ENCODE measurements around the gene ATP10B.
"Not testable (repeated sequence)": the region's sequence is repeated elsewhere in the genome, so short reads cannot be mapped to it uniquely, and the experiment has no call there.

ATP10B gene, protein sequence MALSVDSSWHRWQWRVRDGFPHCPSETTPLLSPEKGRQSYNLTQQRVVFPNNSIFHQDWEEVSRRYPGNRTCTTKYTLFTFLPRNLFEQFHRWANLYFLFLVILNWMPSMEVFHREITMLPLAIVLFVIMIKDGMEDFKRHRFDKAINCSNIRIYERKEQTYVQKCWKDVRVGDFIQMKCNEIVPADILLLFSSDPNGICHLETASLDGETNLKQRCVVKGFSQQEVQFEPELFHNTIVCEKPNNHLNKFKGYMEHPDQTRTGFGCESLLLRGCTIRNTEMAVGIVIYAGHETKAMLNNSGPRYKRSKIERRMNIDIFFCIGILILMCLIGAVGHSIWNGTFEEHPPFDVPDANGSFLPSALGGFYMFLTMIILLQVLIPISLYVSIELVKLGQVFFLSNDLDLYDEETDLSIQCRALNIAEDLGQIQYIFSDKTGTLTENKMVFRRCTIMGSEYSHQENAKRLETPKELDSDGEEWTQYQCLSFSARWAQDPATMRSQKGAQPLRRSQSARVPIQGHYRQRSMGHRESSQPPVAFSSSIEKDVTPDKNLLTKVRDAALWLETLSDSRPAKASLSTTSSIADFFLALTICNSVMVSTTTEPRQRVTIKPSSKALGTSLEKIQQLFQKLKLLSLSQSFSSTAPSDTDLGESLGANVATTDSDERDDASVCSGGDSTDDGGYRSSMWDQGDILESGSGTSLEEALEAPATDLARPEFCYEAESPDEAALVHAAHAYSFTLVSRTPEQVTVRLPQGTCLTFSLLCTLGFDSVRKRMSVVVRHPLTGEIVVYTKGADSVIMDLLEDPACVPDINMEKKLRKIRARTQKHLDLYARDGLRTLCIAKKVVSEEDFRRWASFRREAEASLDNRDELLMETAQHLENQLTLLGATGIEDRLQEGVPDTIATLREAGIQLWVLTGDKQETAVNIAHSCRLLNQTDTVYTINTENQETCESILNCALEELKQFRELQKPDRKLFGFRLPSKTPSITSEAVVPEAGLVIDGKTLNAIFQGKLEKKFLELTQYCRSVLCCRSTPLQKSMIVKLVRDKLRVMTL (N-terminal part only)

DNA sequence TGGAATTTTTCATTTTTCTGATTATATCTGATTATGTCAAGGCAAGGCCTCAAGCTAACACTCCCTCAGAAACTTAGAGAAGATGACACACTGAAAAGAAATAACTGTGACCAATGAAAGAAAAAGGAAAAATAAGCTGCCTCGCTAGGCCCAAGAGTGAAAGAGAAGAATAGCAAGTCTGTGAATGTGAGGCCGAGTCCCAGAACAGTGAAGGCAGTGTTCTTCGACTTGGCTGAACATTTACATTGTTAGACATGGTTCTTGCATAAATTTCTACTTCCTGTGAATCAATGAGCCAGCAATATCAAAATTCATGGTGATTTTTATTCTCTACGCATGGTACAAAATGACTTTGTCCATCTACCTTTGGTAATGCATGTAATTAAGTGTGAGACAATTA lies at the start of gene ATP10B:
TSS of gene ATP10B (minus strand) at position 163 of the 400 bp plus-strand sequence. CDS start 164,137 bp downstream, outside the sequence.
- no peak for DNase-seq (ENCODE audit: low read depth in 2 of 2)

DNA sequence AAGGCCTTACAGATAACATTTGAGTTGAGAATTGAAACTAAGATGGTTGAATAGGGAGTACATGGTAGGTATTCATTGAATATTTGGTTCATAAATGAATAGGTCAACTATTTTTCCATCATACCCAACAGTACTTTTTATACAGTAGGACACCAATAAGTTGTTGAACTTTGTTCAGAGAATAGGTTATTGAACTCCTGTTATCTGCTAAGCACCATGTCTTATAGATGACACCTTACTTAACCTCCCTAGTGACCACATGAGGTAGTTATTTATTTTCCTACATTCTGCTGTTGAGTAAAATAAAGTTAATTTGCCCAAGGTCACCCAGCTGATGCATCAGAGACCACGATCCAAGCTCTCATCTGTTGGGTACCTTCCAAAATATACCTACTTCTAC lies 49.6 kb upstream of the ATP10B start:
- no peak for DNase-seq (ENCODE audit: low read depth in 2 of 2)

DNA sequence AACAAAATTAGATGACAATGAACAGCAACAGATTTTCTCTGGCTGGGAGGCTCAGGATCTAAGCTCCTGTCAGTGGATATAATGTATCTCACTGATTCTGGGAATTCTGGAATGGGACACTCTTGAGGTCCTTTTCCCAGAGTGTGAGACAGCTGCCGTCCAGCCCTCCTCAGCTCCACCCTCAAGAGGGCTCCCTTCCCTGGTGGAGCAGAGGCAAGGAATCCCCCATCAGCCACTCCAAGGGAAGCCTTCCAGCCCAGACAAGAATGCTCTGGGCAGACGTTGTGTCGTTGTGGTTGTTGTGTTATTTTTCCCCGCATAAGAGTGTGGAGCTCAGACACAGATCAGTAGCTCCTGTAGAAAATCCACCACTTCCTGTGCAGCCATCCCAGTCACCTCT lies 47.7 kb upstream of the ATP10B start:
- no peak for DNase-seq (ENCODE audit: low read depth in 2 of 2)

DNA sequence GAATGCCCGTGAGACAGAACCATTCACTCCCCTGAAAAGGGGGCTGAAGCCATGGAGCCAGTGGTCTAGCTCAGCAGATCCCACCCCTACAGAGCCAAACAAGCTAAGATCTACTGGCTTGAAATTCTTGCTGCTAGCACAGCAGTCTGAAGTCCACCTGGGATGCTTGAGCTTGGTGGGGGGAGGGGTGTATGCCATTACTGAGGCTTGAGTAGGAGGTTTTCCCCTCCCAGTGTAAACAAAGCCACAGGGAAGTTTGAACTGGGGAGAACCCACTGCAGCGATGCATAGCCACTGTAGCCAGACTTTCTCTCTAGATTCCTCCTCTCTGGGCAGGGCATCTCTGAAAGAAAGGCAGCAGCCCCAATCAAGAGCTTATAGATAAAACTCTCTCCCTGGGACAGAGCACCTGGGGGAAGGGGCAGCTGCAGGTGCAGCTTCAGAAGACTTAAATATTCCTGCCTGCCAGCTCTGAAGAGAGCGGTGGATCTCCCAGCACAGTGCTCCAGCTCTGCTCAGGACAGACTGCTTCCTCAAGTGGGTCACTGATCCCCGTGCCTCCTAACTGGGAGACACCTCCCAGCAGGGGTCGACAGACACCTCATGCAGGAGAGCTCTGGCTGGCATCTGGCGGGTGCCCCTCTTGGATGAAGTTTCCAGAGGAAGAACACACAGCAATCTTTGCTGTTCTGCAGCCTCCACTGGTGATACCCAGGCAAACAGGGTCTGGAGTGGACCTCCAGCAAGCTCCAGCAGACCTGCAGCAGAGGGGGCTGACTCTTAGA lies 41.4 kb upstream of the ATP10B start:
- DNase-seq (ENCODE audit: low read depth in 2 of 2), result not testable (repeated sequence)

DNA sequence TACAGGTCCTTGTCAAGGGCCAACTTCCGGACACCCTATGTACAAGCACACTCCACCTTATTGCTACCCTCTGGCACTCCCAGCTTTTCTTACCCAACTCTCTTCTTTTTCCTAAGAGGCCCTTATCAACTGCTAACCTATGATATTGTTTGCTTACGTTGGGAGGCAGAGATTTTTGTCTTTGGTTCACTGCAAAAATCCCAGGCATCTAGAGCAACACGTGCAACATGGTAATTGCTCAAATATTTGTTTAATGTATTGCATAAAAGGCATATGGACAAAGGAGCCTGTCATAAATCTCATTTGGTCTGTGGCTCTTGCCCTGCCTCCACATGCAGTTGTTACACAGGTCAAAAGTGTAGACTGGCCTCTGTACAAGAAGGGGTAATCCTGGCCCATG lies 35.8 kb upstream of the ATP10B start:
- DNase-seq (ENCODE audit: low read depth in 2 of 2), result no peak

DNA sequence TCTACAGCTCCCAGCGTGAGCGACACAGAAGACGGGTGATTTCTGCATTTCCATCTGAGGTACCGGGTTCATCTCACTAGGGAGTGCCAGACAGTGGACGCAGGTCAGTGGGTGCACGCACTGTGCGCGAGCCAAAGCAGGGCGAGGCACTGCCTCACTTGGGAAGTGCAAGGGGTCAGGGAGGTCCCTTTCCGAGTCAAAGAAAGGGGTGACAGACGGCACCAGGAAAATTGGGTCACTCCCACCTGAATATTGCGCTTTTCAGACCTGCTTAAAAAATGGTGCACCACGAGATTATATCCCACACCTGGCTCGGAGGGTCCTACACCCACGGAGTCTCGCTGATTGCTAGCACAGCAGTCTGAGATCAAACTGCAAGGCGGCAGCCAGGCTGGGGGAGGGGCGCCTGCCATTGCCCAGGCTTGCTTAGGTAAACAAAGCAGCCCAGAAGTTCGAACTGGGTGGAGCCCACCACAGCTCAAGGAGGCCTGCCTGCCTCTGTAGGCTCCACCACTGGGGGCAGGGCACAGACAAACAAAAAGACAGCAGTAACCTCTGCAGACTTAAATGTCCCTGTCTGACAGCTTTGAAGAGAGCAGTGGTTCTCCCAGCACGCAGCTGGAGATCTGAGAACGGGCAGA lies 21.7 kb upstream of the ATP10B start:
- not testable (repeated sequence) for DNase-seq (ENCODE audit: low read depth in 2 of 2)

DNA sequence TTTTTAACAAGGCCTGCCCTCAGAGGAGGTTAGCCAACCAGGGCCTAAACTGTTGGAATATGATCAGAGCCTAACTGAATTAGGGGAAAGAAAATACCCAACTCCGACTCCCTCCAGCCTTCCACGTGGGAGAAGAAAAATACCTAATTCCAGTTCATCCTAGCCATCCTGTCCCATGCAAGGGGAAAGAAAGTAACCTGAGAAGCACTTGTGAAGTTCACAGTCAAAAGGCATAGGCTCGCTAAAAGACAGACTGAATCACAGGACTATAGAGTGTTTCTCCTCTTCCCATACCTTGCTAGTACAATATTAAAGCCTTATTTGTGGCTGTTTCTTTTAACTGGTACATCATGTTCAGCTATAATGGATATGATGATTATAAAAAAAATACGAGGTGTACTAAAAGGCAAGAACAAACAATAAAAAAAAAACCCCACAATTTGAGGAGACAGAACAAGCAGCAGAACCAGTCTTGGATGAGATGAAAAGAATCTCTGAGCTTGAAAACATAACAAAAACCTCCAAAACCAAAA lies 18.0 kb upstream of the ATP10B start:
- DNase-seq (ENCODE audit: low read depth in 2 of 2), result no peak

DNA sequence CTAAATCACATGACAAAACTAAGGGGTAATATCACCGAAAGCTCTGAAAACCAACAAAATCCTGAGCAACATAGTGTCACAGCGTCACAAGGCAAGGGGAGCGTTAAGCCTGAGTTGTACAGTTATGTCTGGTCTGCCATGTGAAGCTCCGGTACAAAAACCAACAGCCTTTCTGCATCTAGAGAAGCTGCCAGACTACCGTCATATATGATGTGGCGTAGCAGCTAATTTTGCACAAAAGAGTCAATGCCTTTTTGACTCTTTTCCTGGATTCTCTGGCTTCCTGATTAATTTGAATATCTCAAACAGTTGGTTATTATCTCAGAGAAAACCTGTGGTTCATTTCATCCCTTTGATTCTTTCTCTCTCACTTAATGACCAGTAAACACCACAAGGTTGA lies 16.0 kb upstream of the ATP10B start:
- no peak for DNase-seq (ENCODE audit: low read depth in 2 of 2)

DNA sequence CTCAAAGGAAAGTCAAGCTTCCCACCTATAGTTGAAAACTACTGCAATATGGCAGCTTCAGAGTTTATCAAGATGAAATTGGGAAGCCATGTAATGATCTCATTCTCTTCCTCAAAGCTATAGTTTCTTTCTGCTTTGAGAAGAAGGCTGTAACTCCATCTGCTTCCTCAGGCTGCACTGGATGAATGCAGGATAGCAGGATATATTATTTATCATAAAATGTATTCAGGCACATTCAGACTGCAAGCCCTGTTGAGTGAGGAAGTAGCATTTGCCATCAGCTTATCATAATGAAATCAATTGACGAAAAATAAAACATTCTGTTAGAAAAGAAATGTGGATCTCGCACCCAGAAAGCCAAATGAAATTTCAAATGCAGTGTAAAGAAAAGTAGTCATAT lies 560 bp downstream of the ATP10B start:
- no peak for DNase-seq (ENCODE audit: low read depth in 2 of 2)

DNA sequence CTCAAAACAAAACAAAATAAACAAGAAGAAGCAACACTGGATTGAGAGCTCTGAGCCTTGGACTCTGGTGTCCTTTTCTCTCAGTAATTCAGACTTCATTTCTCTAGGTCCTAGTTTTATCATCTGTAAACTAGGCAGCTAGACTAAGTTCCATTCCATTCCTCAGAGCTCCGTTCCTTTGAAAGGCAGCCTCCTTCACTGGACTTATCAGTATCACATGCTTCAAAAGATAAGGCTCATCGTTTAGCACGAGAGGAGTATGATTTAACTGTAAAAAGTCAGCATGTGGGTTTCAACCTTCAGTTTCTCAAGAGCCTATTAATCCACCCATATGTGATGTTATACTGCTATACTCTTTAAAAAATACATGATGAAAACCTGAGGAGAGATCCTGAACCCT lies 1.6 kb downstream of the ATP10B start:
- no peak for DNase-seq (ENCODE audit: low read depth in 2 of 2)

DNA sequence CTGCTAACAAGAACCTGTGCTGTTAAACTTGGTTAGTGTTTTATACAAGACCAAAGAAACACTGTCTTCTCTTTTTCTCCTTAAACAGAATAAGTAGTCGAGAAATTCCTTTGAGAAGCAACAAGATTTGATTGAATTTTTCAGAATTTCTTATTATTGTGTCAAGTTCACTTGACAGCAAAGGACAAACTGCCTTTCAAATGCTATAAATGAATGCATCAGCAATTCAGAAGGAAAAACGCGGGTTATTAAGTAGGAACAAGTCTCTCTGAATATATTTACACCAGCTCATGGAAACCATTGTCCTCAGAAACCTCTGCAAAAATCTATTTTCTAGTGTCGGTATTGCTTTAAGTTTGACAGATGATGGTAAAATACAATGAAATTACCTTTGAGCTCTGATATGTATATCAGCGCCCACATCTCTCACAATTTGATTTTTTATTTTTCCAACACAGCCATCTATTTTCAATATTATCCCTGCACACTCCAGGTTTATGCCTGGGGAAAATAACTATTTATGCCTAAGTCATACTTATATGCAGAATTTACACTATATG lies 4.4 kb downstream of the ATP10B start:
- no peak for DNase-seq (ENCODE audit: low read depth in 2 of 2)

DNA sequence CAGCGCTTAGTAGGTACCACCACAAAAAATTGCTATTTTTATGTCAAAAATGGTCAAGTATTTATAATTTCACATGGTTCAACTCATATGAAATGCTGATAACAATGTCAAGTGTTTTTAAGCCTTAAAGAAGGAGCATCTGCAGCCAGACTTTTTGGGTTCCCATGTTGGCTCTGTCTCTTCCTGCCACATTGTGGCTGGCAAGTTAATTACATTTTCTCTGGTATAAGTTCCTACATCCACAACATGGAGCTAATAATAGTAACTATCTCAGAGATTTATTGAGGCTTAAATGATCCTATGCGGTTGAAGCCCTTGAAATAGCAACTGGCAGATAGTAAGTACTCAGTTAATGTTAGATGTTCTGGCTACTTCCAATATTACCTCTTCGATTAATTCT lies 5.4 kb downstream of the ATP10B start:
- DNase-seq (ENCODE audit: low read depth in 2 of 2), result no peak

DNA sequence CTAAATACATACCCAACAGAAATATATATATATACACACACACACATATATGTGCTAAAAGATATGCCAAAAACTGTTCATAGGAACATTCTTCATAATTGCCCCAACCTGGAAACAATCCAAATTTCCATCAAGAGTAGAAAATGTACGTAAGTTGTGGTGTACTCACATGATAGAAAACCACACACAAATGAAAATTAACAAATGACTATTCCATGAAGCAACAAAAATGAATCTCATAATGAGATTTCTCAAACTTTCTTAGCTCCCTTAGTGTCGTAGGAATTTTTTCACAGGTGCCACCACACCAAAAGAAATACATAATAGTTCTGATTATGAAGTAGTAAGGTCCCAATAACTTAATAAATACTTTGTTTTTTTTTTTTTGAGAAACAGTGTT lies 7.8 kb downstream of the ATP10B start:
- DNase-seq (ENCODE audit: low read depth in 2 of 2), result no peak

DNA sequence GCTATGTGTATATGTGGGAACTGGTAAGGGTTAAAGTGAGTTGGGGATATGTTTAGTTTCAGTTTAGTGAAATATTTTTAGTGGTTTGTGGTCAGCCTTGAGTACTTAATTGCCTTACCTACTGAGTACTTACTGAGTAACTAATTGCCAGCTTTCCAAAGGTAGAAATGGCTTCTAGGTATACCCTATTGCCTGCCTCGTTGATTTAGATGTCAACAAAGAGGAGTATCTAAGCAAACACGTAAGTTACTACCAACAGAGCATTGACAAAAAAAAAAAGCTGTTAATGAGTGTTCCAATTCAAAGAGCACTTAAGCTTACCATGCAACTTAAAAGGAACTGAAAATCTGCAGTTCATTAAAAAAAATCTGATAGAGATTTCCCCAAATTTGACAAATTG lies 8.8 kb downstream of the ATP10B start:
- no peak for DNase-seq (ENCODE audit: low read depth in 2 of 2)

DNA sequence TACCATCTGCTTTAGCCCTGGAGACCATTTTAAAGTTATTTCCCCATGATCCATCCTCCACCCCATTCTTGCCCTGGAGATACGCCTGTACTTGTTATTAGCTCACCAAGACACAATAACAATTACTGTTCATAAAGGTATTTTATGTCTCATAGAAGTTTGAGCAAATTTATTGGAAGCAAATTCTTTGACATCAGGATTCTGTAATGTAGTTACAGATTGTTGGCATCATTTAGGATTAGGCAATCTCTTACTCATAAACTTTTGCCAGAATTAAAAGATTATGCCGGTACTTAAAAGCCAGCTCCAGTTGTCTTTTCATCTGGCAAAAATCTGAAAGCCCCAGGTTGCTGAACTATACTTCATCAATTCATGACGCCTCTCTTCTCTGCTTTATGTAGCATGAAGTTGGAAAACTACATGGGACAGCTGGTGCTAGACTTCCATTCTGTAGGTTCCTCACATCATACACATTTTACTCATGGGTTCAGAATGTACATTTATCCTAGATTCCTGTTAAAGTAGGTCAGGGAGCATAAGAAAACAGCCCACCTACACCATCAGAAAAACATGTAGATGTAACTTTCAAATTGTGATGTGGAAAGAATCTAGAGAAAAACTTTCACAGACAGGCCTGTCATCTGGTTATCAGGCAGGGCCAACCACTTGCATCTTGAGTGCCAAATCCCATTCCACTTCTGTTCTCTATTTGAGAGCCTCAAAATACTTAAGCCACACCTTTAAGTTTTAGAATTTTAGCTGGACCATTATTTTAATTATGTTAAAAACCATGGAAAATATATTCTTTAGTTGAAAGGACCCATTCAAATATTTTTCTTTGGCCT lies 14.0 kb downstream of the ATP10B start:
- DNase-seq (ENCODE audit: low read depth in 2 of 2), result no peak

DNA sequence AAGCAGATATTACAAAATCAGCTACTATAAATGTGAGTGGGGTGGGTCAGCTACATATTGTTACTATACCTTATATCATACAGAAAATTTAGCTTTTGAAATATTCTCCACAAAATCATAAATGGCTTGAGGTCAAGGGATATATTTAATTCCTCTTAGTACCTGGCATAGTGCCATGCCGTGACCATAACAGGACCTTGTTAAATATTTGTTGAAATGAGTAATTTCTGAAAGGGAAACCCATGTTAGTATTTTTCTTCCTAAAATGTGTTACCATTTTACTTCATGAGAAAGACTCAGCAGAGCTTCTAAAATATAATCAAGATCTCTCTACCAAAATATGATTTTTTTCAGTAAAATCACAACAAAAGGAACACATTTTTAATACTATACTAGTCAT lies 14.8 kb downstream of the ATP10B start:
- no peak for DNase-seq (ENCODE audit: low read depth in 2 of 2)

DNA sequence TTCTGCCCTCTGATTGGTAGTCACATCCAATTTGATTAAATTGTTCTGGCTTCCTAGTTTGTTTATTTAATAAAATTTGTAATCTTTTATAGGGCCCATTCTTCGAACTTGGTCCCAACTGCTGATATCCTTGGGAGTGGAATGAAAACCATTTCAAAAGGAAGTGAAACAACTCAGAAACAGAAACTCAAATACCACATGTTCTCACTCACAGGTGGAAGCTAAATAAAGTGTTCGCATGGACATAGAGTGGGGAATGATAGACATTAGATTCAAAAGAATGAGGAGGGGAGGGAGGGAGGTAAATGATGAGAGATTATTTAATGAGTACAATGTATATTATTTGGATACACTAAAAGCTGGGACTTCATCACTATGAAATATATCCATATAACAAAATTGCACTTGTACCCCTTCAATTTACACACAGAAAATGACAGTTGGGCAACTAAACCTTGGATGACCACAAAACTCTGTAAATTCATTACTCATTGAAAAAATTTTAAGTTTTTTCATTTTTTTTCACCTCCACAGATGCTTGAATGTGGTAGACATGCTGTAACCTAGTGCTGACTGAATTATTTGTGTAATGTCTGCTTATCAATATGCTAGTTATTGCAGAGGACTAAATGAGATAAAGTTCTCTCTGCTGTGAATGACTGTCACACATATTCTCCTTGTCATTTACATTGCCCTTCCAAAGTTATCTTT lies 16.0 kb downstream of the ATP10B start:
- DNase-seq (ENCODE audit: low read depth in 2 of 2), result no peak

DNA sequence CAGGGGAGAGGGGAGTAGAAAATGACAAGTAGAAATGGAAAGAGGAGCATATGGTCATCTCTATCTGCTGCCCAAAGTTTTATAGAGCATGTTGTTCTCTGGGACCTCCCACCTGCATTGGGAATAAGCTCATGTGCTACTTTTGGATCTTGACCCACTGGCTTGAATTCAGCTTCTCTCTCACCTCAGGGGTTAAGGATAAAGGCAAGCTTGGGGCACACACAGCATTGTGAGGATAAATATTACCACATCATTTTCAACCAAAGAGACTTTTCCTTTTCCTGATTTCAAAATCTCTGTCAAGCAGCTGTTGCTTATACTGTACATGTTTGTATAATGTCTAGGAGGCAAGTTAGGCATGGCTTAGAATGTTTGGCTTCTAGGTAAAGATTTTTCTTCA lies 16.6 kb downstream of the ATP10B start:
- no peak for DNase-seq (ENCODE audit: low read depth in 2 of 2)

DNA sequence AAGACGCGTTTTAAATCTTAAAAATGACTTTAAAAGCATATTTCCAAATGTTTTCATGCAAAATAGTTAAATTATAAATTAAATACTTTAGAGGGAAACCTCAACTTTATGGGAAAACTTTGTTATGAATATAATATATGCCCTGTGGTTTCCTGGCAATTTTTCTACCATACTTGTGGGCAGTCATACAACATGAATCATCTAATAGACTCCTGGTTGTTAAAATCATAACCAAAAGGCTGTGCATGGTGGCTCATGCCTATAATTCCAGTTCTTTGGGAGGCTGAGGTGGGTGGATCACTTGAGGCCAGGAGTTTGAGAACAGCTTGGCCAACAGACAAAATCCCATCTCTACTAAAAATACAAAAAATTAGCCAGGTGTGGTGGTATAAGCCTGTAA lies 18.2 kb downstream of the ATP10B start:
- no peak for DNase-seq (ENCODE audit: low read depth in 2 of 2)
